ENCODE results near the gene MTOR.
A peak's percentile ranks its signal among the peaks of the same experiment; 100 is the strongest.
"Not testable (repeated sequence)": the region's sequence is repeated elsewhere in the genome, so short reads cannot be mapped to it uniquely, and the experiment has no call there.

Gene MTOR

GRCh38 chr1:11178021-11179015 lies 84.0 kb downstream of the MTOR start:
- DNase-seq, result no peak

DNA sequence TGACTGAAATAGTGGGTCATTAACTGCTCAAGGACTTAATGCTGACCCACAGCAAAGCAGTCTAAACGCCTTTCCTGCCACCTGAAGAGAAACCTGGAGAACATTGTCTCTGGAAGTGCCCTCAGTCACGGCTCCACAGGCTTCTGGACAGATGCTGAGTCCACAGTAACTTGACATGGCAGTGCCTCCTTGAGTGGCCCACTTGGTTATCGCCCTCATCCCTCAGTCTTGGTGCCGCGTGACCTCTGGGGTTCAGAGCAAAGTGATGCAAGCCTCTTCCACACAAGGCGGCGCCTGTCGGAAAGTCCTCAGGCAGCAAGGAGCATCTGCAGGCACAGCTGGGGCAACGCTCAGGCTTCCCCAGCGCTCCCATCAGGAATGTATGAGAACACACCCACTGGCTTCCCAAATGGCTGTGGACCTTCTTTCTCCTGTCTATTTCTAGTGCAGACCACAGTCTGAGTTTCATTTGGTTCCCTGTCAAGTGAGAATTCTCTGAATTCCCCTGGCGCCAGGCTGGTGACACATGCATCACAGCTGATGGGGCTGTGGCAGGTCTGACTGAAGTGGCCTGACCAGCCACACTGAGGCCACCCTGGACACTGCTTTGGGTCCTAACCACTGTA lies 86.2 kb downstream of the MTOR start:
- no peak for DNase-seq

DNA sequence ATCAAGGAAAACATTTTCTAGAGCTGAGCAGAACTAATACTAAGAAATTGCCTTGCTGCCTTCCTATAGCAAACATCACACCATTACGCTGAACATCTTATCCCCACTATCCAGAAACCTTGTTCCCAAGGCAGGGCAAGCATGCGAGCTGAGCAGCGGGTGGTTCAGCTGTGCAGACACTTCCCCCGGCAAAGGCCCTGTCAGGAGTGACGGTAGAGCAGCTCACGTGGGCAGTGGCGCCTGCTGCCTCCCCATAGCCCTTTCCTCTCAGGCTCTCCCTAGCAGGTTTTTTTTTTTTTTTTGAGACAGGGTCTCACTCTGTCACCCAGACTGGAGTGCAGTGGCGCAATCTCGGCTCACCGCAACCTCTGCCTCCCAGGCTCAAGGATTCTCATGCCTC lies 86.9 kb downstream of the MTOR start:
- DNase-seq, result no peak

GRCh38 chr1:11174261-11174942 lies 87.9 kb downstream of the MTOR start:
- peak; percentile 4 for DNase-seq

GRCh38 chr1:11170102-11170501 lies 92.2 kb downstream of the MTOR start:
- no peak for DNase-seq

DNA sequence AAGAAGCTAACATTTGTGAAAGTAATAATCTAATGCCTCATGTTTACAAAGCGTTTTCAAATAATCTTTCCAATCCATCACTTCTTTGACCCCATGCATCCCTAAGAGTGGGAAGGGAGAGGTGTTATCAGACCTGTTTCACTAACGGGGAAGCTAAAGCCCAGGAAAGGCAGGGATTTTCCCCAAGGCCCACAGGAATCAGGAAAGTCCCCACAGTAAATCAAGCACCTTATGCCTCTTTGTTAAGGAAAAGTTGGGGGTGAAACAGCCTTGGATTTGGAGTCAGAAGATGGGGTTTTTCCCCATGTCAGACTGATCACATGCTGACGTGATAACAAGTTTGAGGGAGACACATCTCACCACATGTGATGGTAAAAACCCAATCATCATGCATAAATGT lies 93.1 kb downstream of the MTOR start:
- DNase-seq, result no peak

GRCh38 chr1:11168731-11169130 lies 93.6 kb downstream of the MTOR start:
- no peak for DNase-seq

- not testable (repeated sequence) for DNase-seq
Observed at GRCh38 chr1:11166744-11167143, 95.6 kb downstream of the MTOR start.

GRCh38 chr1:11162752-11163151 lies 99.6 kb downstream of the MTOR start:
- DNase-seq, result not testable (repeated sequence)

DNA sequence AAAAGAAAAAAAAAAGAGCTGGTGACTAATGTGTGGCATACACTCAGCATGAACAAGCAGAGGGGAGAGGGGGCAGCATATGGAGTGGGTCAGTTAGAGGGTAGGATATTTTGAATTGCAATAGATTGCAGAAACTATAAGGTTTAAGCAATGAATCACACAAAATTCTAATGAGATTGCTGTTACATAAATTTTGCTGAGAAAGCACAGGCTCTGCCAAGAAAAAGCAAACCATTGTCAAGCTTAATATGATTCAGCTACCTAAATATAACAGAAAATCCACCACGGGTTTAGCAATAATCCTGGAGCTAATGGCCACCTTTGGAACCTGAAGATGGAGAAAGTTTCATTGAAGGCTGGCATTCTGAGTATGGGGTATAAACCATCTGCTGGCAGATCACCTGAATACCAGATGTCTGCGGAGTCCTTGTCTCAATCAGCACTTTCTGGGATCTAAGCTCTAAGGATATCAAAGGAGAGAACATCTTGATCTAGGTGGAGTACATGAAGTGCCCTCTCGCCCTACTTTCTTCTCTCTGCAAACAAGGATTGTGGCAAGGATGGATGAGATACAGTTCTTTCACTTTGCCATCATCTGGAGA lies 103.5 kb downstream of the MTOR start:
- peak; percentile 19 for DNase-seq

- no peak for DNase-seq
Observed at GRCh38 chr1:11158291-11158690, 104.1 kb downstream of the MTOR start.

- no peak for DNase-seq
Observed at GRCh38 chr1:11157867-11158266, 104.5 kb downstream of the MTOR start.

DNA sequence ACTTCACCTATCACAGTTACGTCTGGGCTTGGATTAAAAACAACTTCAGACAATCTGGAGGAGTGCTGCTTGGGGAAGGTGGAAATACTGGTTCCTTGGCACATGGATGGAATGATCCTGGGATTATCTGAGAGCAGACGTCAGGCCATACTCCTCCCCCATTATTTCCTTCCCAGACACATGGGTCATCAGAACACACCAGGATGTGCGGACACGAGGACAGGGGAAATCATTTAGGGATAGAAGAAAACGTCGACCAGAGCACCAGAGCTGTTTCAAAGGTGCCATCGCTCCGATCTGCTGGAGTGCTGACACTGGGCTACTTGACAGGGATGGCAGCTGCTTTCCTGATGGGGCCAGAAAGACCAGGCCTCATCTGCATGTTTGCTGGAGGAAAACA lies 105.0 kb downstream of the MTOR start:
- DNase-seq, result no peak

GRCh38 chr1:11156963-11157362 lies 105.4 kb downstream of the MTOR start:
- DNase-seq, result no peak

DNA sequence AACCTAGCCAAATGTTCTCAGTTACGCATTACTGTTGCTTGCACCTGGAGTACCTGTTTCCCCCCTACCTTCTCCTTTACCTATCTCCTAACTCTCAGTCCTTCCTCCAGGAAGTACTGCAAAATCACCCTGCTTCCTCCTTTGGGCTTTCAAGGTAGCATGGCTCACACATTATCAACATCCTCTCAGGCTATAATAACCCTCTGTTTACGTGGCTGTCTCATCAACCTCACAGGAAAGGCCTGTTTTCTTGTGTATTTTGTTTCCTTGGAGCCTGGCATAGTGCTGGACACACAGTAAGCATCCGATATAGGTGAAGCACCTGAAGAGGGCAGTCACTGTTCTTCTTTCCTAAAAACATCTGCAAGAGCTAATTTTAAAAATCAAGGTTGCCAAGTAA lies 105.9 kb downstream of the MTOR start:
- DNase-seq, result no peak

- DNase-seq, result no peak
Observed at GRCh38 chr1:11153184-11153583, 109.2 kb downstream of the MTOR start.

DNA sequence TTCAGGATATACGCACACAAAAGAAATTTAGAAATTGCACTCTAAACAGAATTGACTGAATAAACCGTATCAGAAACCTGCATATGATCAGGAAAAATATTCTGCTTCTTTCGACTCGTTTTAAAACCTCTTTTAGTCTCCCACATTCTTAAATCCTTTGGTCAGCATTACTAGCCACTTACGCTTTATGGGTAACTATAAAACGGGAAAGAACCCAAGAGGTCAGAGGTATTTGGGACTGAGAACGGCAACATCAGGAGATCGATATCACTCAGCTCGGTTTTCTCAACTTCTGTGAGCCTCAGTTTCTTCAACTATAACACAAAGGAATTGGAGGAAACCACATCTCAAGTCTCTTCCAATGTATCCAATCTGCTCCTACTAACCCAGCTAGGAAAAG lies 109.6 kb downstream of the MTOR start:
- DNase-seq, result no peak

DNA sequence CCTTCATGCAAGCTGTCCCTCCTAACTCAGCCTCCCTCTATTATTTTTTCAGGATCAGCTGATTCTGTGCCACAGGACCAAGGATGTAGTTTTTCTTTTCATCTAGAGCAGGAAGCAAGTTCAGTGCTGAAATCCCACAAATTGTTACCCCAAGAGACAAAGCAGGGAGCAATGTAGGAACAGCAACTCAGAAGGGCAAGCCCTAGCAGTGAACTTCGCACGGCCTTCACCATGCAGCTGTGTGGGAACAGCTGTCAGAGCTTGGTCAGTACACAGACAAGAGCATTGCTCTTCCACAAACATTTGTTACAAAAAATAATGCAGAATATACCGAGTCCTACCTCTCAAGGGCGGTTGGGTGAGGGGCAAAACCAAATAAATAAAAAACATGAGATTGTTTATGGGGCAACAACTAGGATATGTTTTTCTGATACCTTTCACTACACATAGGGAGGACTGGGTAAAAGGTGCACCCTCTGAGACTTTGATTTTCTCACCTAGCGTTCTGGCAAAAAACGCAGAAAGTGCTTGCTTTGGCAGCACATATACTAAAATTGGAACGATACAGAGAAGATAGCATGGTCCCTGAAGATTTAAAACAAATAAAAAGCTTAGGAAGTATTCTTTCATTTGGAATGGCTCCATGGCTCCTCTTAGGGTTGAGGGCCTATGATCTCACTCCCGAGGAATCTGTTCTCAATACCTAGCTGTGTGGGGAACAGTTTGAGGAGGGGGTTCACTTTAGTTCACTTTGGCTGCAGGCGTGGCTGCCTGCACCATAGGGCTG lies 110.3 kb downstream of the MTOR start:
- no peak for DNase-seq

DNA sequence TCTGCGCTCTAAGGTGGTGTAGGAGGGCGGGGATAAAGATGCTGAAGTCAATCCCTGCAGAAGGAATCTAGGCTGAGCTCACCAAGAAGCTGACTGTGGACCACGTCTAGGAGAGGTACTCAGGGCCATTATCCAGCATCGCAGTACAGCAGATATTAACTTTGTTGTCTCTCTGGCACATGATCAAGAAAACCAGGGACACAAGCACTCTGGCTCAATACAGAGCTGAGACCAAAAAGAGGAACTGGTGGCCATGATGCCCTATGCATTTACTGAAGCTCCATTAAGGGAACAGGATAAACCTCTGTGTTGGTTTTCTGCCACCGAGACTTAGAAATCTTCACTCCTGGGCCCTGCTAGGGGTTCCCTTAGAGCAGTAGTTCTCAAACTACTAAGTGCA lies 111.2 kb downstream of the MTOR start:
- no peak for DNase-seq

DNA sequence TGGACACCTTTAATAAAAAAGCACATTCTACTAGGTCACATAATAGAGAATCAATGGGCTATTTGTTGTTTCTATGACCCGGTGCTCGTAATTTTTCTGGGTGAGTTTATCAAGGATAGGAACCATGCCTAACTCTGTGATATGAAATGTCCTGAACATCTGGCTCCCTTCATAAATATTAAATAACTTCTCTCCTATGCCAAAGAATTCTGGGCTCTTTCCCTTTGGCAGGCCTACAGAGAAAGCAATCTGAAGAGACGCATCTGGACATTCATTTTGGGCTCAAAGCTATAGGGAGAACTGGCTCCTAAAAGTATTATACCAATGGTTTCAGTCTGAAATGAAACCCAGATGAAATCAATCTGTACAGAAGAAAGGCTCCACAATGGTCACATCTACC lies 112.0 kb downstream of the MTOR start:
- DNase-seq, result no peak

DNA sequence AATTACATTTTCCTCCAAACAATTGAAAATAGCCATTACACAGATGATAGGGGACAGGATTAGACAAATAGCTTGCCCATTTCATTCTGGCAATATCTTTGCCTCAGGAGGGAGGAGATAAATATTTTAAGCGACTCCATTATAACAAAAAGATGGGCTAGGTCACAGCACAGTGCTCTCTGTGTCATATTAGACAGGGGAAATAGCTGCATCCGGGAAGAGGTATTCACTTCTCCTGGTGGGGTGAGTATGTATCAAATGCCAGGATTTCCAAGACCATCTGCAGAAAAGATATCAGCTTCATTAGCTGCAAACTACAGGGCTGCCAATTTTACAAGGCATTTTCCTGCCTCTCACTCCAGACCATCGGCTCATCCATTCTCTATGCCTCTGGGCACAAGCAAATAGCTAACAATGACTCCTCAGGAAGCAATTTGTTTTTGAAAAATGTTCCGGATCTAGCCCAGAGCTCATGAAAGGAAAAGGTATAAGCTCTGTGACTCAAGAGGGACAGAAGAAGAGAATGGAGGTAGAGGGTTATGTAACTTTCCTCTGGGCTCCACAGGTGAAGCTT lies 115.1 kb downstream of the MTOR start:
- peak; percentile 14 for DNase-seq

GRCh38 chr1:11145741-11146140 lies 116.6 kb downstream of the MTOR start:
- DNase-seq, result no peak
